Mesenteric fat pad (tissue), 1 donor: ENCODE measurements around the gene TYW5. TPM values are rescaled to one million over a fixed set of nuclear protein-coding genes. Genes with fewer than 3 reads are reported as not detected.
A peak's percentile ranks its signal among the peaks of the same experiment; 100 is the strongest.

Experiments
- DNase-seq: peaks from one replicate; pipeline ENCODE4 v3.0.0-alpha.2; 2020; ENCODE audit warnings: low spot score
- long read RNA-seq: library from polyadenylated mRNA; unstranded; transcript quantifications from one replicate; pipeline ENCODE4 v2.0.0, GENCODE V29; 2020
- total RNA-seq: library from RNA; stranded (reverse); fragmentation: NEBNext Ultra II Directional; extraction: Animal tissue kit (Norgen Biotek cat#: 25700); gene quantifications from one replicate; pipeline ENCODE4 v1.2.1, GENCODE V29; 2021
- donor health status: DM: yes; HTN: yes; CAD: no.

Gene TYW5
- 4.7 TPM for total RNA-seq
- long read RNA-seq, full-length matches to known transcripts = 5 of 10 reads
- long read RNA-seq, partial matches to known transcripts = 0 of 10 reads
- long read RNA-seq, other reads (novel, unspliced or antisense) = 5 of 10 reads

GRCh38 chr2:199955339-199956061, at the start of gene TYW5, which contains the start of gene MAIP1:
Gene TYW5 (minus strand): TSS chr2:199955491. CDS start chr2:199955470, 21 bp downstream.
Gene MAIP1 (plus strand): TSS chr2:199955582. CDS start chr2:199955799, 217 bp downstream.
- DNase-seq = peak; percentile 93

GRCh38 chr2:200003444-200003843, 48.2 kb upstream of the TYW5 start:
- no peak for DNase-seq

- DNase-seq = no peak
Observed at GRCh38 chr2:200000444-200001163, 45.3 kb upstream of the TYW5 start.

GRCh38 chr2:199999166-199999565, 43.9 kb upstream of the TYW5 start:
- DNase-seq = no peak

- no peak for DNase-seq
Observed at GRCh38 chr2:199997296-199997695, 42.0 kb upstream of the TYW5 start.

GRCh38 chr2:199994896-199995295, 39.6 kb upstream of the TYW5 start:
- no peak for DNase-seq

GRCh38 chr2:199994371-199994770, 39.1 kb upstream of the TYW5 start:
- no peak for DNase-seq

- no peak for DNase-seq
Observed at GRCh38 chr2:199992296-199992695, 37.0 kb upstream of the TYW5 start.

- DNase-seq = no peak
Observed at GRCh38 chr2:199991691-199992090, 36.4 kb upstream of the TYW5 start.

- DNase-seq = no peak
Observed at GRCh38 chr2:199989822-199990221, 34.5 kb upstream of the TYW5 start.

GRCh38 chr2:199988151-199988550, 32.9 kb upstream of the TYW5 start:
- no peak for DNase-seq

GRCh38 chr2:199987586-199987985, 32.3 kb upstream of the TYW5 start:
- no peak for DNase-seq

GRCh38 chr2:199985625-199986207, 30.4 kb upstream of the TYW5 start:
- no peak for DNase-seq

- DNase-seq = no peak
Observed at GRCh38 chr2:199984755-199985154, 29.5 kb upstream of the TYW5 start.

- DNase-seq = no peak
Observed at GRCh38 chr2:199984159-199984558, 28.9 kb upstream of the TYW5 start.

- DNase-seq = no peak
Observed at GRCh38 chr2:199983534-199983933, 28.2 kb upstream of the TYW5 start.

- DNase-seq = no peak
Observed at GRCh38 chr2:199982126-199982843, 27.0 kb upstream of the TYW5 start.

- peak; percentile 92 for DNase-seq
Observed at GRCh38 chr2:199979832-199980628, 24.7 kb upstream of the TYW5 start.

- DNase-seq = no peak
Observed at GRCh38 chr2:199979398-199979797, 24.1 kb upstream of the TYW5 start.

- DNase-seq = no peak
Observed at GRCh38 chr2:199977984-199978415, 22.7 kb upstream of the TYW5 start.
